ENCODE measurements around the gene PRKCSH. TPM values are rescaled to one million over a fixed set of nuclear protein-coding genes. Genes with fewer than 3 reads are reported as not detected.
"Not testable (repeated sequence)": the region's sequence is repeated elsewhere in the genome, so short reads cannot be mapped to it uniquely, and the experiment has no call there.

PRKCSH gene
- total and polyA plus RNA-seq, 5 donors, result 80.1 to 158 (median 132) TPM

DNA sequence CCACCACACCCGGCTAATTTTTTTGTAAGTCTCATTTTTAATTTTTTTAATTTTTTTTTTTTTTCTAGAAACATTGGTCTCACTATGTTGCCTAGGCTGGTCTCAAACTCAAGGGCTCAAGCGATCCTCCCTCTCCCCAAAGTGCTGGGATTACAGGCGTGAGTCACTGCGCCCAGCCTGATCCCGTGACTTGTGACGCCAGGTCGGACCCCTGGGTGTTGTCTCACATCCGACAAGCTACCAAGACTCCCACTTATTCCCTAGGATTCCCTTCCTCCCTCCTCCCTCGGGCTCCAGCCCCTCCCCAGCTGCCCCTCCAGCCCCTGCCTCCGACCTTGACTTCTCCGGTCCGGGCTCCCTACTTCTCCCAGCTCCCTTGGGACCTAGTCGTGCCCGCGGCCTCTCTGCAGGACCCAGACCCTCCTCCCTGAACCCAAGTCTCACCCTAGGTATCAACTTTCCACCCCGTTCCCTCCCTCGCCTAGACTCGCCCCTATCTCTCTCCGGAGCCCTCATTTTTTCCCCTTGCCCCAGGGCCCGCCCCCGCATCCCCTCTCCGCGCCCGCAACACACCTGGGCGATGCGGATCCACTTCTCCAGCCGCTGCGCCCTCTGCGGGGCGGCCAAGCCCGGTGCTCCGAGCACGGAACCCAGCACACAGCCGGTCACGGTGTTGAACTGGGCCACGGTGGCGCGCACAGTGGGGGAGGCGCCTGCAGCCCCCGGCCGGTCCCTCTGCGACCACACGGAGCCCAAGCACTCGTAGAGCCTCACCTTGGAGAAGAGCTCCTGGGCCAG lies 29.4 kb upstream of the PRKCSH start:
- Histone ChIP-seq H3K4me3 (ENCODE audit: low read length) (no peak overlapping the region), H3K27ac (ENCODE audit: low read length) (no peak overlapping the region), H3K9me3 (ENCODE audit: control insufficient read depth, low read length) (no peaks in the 10 kb centered on the region), H3K4me1 (ENCODE audit: control insufficient read depth, insufficient read depth, low read length) (no peaks in the 10 kb centered on the region), H3K27me3 (ENCODE audit: control insufficient read depth, insufficient read depth) (no peaks in the 10 kb centered on the region)
- DNase-seq (peak in 2 of 3 donors; percentile 59 to 63), ATAC-seq (peak; percentile 42 to 56)
- intact Hi-C loops (cut with DNase I), result no loop called here
- 31% methylated on average over 44 of the region's 44 CpGs for WGBS

DNA sequence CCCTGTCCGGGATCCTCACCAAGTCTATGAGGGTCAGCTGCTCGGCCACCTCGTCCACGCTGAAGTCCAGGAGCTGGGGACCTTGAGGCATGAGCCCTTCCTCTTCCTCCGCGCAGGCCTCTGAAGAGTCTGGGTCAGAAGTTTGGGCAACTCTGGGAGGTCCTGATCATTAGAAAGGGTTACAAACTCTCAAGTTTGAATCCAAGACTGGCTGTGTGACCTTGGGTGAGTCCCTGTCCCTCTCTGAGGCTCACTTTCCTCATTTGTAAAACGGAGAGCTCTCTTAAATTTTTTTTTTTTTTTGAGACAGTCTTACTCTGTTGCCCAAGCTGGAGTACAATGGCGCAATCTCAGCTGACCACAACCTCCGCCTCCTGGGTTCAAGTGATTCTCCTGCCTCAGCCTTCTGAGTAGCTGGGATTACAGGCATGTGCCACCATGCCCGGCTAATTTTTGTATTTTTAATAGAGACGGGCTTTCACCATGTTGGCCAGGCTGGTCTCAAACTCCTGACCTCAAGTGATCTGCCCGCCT lies 28.7 kb upstream of the PRKCSH start:
- H3K27me3 ChIP-seq (ENCODE audit: control insufficient read depth, insufficient read depth); ATAC-seq; H3K27ac ChIP-seq (ENCODE audit: low read length); H3K4me3 ChIP-seq (ENCODE audit: low read length); intact Hi-C loops (cut with DNase I); H3K4me1 ChIP-seq (ENCODE audit: control insufficient read depth, insufficient read depth, low read length); H3K9me3 ChIP-seq (ENCODE audit: control insufficient read depth, low read length): not testable (repeated sequence)
- 73% methylated on average over 12 of the region's 12 CpGs for WGBS
- peak in 1 of 3 donors; percentile 48 for DNase-seq

DNA sequence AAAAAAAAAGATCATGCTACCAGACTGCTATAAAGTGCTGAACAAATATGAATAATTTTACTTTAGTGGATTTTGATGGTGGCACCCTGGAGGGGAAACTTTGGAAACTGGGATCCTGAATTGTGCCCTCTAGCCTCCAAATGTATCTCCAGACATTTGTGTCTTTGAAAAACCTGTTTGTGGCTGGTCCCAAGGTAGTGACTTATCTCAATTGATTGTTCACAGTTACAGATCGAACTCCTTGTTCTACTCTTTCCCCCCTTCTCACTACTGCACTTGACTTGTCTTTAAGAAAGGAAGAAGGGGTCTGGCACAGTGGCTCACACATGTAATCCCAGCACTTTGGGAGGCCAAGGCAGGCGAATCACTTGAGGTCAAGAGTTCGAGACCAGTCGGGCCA lies 26.8 kb upstream of the PRKCSH start:
- Histone ChIP-seq H3K4me3 (ENCODE audit: low read length) (no peak overlapping the region), H3K27ac (ENCODE audit: low read length) (no peak overlapping the region), H3K27me3 (ENCODE audit: control insufficient read depth, insufficient read depth) (no peaks in the 10 kb centered on the region), H3K9me3 (ENCODE audit: control insufficient read depth, low read length) (no peaks in the 10 kb centered on the region), H3K4me1 (ENCODE audit: control insufficient read depth, insufficient read depth, low read length) (no peaks in the 10 kb centered on the region)
- no peak for ATAC-seq
- intact Hi-C loops (cut with DNase I), result no loop called here
- no peak for DNase-seq
- WGBS, result 86% methylated on average over 4 of the region's 4 CpGs

DNA sequence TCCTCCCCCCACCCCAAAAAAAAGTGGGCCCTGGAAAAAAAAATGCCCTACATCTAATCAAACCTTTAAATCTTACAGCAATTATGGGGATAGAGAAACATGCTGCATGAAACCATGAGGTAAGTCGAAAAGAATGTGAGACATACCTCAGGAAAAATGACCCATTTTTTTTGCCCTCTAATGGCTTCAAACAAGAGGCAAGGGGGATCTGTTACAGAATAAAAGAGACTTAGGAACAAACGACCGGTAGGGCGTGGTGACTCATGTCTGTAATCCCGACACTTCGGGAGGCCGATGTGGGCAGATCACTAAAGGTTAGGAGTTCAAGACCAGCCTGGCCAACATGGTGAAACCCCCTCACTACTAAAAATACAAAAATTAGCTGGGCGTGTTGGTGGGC lies 24.8 kb upstream of the PRKCSH start:
- H3K9me3 ChIP-seq (ENCODE audit: control insufficient read depth, low read length), result no peaks in the 10 kb centered on the region
- no peak for ATAC-seq
- intact Hi-C loops (cut with DNase I), result no loop called here
- H3K4me3 ChIP-seq (ENCODE audit: low read length), result no peak overlapping the region
- no peak overlapping the region for H3K27ac ChIP-seq (ENCODE audit: low read length)
- 69% methylated on average over 8 of the region's 8 CpGs for WGBS
- no peak for DNase-seq
- H3K4me1 ChIP-seq (ENCODE audit: control insufficient read depth, insufficient read depth, low read length), result no peaks in the 10 kb centered on the region
- H3K27me3 ChIP-seq (ENCODE audit: control insufficient read depth, insufficient read depth), result no peaks in the 10 kb centered on the region

DNA sequence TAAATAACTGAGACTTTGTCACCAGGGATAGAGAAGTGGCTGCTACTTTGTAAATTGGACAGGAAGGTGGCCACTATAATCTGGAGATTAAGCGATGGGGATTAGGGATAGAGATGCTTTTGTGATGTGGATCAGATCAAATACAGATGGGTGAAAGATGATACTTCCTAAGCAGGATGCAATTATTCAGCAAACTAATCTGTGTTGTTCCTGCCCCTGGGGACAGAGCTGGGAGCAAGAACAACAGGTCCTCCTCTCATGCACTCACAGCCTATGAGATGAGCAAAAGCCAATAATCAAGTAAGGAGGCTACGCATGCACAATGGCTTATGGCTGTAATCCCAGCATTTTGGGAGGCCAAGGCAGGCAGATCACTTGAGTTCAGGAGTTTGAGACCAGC lies 20.9 kb upstream of the PRKCSH start:
- no peaks in the 10 kb centered on the region for H3K9me3 ChIP-seq (ENCODE audit: control insufficient read depth, low read length)
- 87% methylated on average over 2 of the region's 2 CpGs for WGBS
- ATAC-seq (no peak), DNase-seq (peak in 1 of 3 donors; percentile 30)
- H3K4me3 ChIP-seq (ENCODE audit: low read length), result no peak overlapping the region
- no peak overlapping the region for H3K27ac ChIP-seq (ENCODE audit: low read length)
- H3K4me1 ChIP-seq (ENCODE audit: control insufficient read depth, insufficient read depth, low read length), result no peaks in the 10 kb centered on the region
- intact Hi-C loops (cut with DNase I), result no loop called here
- no peaks in the 10 kb centered on the region for H3K27me3 ChIP-seq (ENCODE audit: control insufficient read depth, insufficient read depth)

DNA sequence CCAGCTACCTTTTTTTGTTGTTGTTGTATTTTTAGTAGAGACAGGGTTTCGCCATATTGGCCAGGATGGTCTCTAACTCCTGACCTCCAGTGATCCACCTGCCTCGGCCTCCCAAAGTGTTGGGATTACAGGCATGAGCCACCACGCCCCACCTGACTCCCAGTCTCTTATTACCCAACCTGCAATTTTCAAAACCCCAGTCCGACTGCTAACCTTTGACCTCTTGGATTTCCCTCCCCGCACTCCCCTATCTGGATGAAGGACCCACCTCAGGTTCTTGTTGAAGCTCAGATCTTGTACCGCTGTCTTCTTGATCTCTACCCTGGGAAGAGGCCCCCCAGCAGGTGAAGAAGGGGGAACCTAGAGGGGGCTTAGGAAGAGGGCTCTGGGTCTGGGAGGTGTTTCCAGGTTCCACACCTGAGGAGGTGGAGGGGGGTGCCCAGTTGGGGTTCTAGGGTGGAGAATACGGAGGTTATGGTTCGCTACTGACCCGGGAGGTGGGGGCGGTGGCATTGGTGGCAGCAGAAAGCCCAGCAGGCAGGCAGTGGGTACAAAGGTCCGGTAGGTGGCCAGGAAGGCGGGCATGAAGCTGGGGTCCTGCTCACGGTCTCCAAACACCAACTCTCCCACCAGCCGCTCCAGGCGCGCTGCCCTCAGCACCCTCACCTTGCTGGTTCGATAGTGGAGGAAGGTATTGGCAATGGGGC lies 18.9 kb upstream of the PRKCSH start:
- DNase-seq, result peak in 2 of 3 donors; percentile 2 to 16
- H3K27me3 ChIP-seq (ENCODE audit: control insufficient read depth, insufficient read depth), result no peaks in the 10 kb centered on the region
- no peak overlapping the region for H3K27ac ChIP-seq (ENCODE audit: low read length)
- H3K9me3 ChIP-seq (ENCODE audit: control insufficient read depth, low read length), result no peaks in the 10 kb centered on the region
- ATAC-seq, result no peak
- no peak overlapping the region for H3K4me3 ChIP-seq (ENCODE audit: low read length)
- no peaks in the 10 kb centered on the region for H3K4me1 ChIP-seq (ENCODE audit: control insufficient read depth, insufficient read depth, low read length)
- 93% methylated on average over 17 of the region's 17 CpGs for WGBS
- intact Hi-C loops (cut with DNase I), result no loop called here

DNA sequence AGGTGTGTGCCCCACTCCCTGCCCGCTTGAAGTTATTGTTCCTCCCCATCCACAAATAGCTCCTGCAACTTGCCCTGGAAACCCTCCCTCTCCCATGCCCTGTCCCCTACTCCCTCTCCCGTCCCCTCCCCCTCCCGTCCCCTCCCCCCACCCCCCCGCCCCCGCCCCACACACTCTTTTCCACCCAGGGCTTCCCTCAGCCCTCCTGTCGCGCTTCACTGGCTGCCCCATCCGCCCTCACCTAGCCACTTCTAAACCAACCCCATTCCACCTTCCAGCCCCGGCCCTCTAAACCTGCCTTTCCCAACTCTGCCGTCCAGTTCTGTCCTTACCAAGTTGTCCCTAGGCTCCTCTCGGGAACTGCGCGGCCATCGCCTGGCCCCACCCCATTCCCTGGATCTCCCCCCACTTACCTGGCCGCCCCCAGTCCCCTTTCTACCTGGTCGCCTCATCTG lies 17.3 kb upstream of the PRKCSH start:
- Histone ChIP-seq H3K27me3 (ENCODE audit: control insufficient read depth, insufficient read depth) (no peaks in the 10 kb centered on the region), H3K9me3 (ENCODE audit: control insufficient read depth, low read length) (no peaks in the 10 kb centered on the region), H3K27ac (ENCODE audit: low read length) (no peak overlapping the region), H3K4me1 (ENCODE audit: control insufficient read depth, insufficient read depth, low read length) (no peaks in the 10 kb centered on the region), H3K4me3 (ENCODE audit: low read length) (peak overlapping the region; percentile 51)
- intact Hi-C loops (cut with DNase I), result no loop called here
- DNase-seq (peak in 1 of 3 donors; percentile 19), ATAC-seq (no peak)
- 11% methylated on average over 16 of the region's 16 CpGs for WGBS

DNA sequence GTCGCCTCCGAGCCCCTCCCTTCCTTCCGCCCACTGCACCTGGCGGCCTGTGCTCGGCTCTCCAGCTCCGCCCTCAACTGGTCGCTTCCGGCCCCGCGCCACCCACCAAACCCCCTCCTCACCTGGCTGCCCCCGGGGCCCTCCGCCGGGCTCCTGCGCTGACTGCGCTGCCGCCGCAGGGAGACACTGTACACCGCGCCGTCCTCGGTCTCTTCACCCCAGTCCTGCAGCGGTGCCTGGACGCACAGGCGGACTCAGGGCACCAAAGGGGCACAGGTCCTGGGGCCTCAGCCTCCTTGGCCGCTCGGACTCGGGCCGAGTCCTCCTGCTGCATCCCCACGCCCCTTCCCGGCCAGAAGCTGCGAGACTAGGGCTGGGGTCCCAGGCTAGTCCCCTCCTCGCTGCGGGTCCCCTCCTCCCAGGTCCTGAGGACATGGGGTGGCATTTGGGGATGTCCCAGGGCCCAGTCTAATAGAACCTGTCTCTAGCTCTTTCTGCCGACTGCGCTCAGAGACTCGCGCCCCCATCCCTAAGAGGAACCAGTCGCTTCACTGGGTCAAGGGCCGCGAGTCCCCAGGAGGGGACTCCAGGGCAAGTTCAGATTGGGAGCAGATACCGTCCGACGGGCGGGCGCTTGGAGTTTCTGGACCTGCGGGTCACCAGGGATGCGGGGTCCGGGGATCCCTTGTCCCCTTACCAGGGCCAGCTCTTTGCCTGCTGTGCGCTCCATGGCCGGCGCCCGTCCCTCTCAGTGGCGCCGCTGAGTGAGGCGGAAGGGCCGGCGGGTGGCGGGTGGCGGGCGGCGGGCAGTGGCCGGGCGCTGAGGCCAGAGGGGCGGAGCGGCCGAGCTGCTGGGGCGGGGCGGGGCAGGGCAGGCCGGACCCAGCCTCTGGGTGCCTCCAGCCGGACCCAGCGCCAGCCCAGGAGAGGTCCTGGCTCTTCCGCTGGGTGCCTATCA lies 16.6 kb upstream of the PRKCSH start, which contains the start of gene RGL3:
Gene RGL3 (minus strand): TSS at position 766 of the 958 bp plus-strand sequence. CDS start 36 bp downstream, at position 730.
- peak within 1 kb of the TSS; percentile 28 for H3K27ac ChIP-seq (ENCODE audit: low read length)
- 2% methylated on average over 72 of the region's 72 CpGs for WGBS
- H3K27me3 ChIP-seq (ENCODE audit: control insufficient read depth, insufficient read depth), result no peaks in the 10 kb centered on the region
- intact Hi-C loops (cut with DNase I), result no loop called here
- peak; percentile 77 to 91 (median 90) for DNase-seq
- H3K9me3 ChIP-seq (ENCODE audit: control insufficient read depth, low read length), result no peaks in the 10 kb centered on the region
- ATAC-seq, result peak; percentile 65 to 69
- H3K4me3 ChIP-seq (ENCODE audit: low read length), result peak within 1 kb of the TSS; percentile 51
- H3K4me1 ChIP-seq (ENCODE audit: control insufficient read depth, insufficient read depth, low read length), result no peaks in the 10 kb centered on the region

DNA sequence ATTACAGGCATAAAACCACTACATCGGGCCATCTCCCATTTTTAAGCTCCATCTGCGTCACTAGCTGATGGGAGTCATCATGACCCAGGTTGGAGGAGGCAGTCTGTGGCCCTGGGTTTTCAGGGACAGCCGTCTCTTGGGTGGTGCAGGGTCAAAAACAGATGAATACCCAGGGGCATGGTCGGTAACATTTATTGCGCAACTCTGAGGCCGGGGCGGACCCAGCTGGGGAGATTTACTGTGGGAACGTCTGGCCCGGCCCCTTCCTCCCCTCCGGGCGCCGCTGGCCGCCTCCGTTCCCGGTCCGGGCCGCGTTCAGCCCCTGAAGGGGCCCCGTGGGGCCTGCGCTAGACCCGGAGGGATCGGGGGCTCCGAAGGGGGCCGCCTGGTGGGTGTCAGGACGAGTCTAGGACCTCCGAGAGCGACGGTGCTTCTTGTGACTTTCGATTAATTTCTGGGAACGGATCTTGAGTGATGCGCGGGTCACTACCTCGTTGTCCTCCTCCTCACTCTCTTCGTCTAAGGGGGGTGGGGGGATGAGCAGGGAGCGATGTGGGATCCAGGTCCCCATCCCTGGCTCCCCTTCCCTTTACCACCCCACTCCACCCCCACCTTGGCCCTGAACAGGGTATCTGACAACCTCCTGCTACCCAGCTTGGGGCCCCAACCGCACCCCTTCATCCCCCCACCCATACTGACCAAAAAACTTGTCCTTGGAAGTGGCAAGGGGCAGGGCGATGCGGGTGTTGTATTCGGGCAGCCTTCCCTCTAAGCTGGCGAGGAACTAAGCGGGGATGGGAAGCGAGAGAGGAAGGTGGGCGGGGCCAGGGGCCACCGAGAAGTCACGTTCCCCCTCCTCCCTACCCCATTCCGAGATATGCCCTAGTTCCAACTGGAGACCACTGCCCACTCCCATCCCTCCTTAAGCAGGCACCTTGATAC lies 14.7 kb upstream of the PRKCSH start:
- intact Hi-C loops (cut with DNase I), result no loop called here
- Histone ChIP-seq H3K9me3 (ENCODE audit: control insufficient read depth, low read length) (no peaks in the 10 kb centered on the region), H3K27ac (ENCODE audit: low read length) (peak overlapping the region; percentile 43), H3K27me3 (ENCODE audit: control insufficient read depth, insufficient read depth) (no peaks in the 10 kb centered on the region), H3K4me1 (ENCODE audit: control insufficient read depth, insufficient read depth, low read length) (no peaks in the 10 kb centered on the region), H3K4me3 (ENCODE audit: low read length) (peak overlapping the region; percentile 41)
- WGBS, result 4% methylated on average over 46 of the region's 46 CpGs
- DNase-seq (peak; percentile 80 to 93 (median 91)), ATAC-seq (peak; percentile 60 to 66)
